M059J (cell line): Measurements from ENCODE around the gene DLX1. TPM values are rescaled to one million over a fixed set of nuclear protein-coding genes. Genes with fewer than 3 reads are reported as not detected.
"Not testable (repeated sequence)": the region's sequence is repeated elsewhere in the genome, so short reads cannot be mapped to it uniquely, and the experiment has no call there.

Experiments used
- DNase-seq: peaks from one replicate; pipeline ENCODE4 v3.0.0-alpha.2; 2012; ENCODE audit warnings: low read depth
- total RNA-seq: library from RNA; depleted of rRNA; stranded (reverse); fragments of >200 nt; shearing (Covaris generic); gene quantifications from 2 replicates; pipeline ENCODE4 v1.2.3, GENCODE V29; 2014

DLX1 gene
- total RNA-seq, 1 experiment from 2014 or later = 6.8 TPM

DNA sequence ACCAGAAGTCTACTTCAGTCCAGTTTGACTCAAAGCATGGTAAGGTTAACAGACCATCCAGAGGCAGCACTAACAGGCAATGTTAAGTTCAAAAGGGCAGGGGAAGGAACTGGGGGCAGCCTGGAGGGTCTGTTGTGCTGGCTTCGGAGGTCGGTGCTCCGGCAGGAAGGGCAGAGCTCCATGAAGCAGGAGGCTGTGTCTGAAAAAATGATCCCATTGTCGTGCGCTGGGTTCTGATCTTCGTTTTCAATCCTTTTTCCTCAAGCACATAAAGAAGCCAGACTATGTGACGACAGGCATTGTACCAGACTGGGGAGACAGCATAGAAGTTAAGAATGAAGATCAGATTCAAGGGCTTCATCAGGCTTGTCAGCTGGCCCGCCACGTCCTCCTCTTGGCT lies 21.9 kb upstream of the DLX1 start:
- no peak for DNase-seq

DNA sequence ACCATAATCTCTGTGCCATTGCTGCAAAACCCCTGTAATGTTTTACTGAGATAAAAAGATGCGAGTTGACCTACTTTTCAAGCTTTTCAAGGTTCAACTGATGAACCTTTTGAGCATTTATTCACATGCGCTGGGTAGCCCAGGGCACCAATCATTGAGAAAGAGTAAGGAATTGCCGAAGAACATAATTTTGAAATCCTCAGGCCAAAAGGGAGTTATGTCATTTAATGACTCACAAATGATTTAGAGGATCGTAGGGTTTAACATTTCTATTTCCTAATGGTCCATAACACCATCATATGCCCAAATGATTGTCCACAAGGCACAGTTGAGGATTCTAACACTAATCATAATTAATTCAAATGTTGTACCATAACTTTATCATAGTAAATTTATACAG lies 20.2 kb upstream of the DLX1 start:
- no peak for DNase-seq

- no peak for DNase-seq
These were observed 18.9 kb upstream of the DLX1 start for GRCh38 chr2:172066394-172066886.

- DNase-seq = not testable (repeated sequence)
These were observed 17.4 kb upstream of the DLX1 start for GRCh38 chr2:172067905-172068304.

- DNase-seq = no peak
These were observed 14.4 kb upstream of the DLX1 start for GRCh38 chr2:172070936-172071335.

DNA sequence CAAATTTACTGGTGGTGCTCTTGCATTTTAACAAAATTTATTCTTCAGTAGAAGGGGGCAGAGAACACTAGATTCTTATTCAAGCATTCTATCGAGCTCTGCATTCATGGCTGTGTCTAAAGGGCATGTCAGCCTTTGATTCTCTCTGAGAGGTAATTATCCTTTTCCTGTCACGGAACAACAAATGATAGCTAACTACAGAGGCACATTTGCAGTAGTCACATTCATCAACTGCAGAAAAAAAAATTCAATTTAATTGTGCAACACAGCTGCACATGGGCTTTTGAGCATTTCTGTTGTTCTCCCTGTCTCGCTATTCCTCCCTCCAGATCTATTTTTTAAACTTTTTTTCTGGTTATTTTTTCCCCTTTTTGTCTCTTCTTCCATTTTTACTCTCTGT lies 13.0 kb upstream of the DLX1 start:
- DNase-seq = no peak

- DNase-seq = no peak
These were observed 12.6 kb upstream of the DLX1 start for GRCh38 chr2:172072706-172073105.

DNA sequence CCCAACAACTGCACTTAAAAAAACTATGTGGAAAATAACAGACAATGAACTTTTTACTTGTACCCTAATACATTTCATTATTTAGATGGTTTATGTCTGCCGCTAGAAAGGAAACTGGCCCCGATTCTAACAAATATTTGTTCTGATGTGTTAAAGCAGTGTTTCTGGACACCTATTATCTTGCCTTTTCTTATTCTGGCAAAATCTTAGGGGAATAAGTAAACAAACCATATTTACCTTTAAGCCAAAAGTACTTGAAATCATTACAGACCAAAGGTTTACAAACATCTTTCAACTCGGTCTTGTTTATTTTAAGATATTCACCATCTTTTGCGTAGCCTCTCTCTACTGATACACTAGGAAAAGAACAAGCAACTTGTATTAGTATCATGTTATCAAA lies 11.8 kb upstream of the DLX1 start:
- DNase-seq = no peak

DNA sequence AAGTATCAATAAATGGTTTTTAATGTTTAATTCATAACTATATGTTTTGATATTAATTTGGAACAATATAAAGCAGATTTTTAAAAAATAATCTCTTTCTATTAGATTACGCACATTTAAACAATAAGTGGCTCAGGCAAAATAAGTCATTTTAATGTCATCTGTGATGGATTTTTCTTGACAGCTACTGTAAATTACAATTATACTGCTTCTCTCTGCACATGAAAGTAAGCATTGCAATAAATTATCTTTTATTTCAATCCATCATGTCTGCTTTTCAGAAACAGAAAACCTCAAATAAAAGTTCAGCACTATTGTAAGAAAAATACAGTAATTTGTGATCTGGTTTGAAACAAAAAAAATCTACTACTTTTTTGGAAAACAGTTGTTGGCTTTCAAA lies 11.1 kb upstream of the DLX1 start:
- no peak for DNase-seq

DNA sequence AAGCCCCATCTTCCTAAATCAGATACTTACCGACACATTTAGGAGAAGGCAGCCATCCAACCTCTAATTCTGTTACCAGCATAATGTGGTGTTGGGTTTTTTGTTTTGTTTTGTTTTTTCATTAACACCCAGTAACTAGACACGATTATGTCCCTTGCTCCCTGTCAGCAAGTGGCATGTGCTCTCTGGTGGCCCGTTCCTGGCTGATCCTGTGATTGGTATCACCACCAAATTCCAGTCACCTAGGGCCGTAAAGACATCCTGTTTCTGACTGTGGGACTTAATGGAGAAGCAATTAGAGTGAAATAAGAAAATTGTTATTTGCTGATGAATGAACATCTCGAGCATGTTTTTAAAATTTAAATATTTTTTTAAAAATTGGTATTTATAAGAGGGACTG lies 5.9 kb upstream of the DLX1 start:
- no peak for DNase-seq

- DNase-seq = peak; percentile 11
These were observed 5.3 kb upstream of the DLX1 start for GRCh38 chr2:172079838-172080640.

GRCh38 chr2:172080641-172081220 lies 4.6 kb upstream of the DLX1 start:
- DNase-seq = no peak

DNA sequence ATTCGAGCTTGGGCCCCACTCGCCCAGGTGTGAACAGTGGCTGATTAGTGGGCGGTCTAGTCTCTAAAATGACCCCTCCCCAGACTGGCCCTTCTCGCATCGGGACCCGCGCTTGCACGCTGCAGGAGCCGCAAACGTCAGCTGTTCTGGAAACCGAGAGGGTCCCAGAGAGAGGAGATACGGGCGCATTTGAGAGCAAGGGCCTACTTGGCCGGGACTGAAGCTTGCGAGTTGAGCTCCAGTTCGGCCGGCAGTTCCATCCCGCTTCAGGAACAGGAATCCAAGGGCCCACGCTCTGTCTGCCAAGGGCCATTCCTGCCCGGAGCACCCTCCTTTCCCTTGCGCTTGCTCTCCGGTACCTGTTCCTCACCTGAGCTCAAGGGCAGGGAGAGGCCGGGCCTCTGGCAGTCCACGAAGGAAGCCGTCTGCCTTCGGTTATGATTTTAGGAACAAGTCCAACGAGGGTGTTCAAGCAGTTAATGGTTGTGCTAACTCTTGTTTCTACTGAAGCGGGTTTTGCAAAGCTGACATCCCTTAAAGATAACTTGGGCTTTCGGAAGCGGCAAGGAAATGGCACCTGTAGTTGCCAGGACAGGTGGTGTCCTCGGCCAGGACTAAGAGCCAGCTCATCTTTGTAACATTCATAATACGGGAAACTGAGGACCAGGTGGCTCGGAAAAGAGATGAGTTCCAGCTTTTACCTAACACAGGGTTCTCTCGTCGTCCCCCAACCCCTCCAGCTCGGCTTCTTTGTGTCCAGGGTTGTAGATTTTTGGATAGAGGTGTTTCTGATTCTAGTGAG lies 3.9 kb upstream of the DLX1 start:
- no peak for DNase-seq

DNA sequence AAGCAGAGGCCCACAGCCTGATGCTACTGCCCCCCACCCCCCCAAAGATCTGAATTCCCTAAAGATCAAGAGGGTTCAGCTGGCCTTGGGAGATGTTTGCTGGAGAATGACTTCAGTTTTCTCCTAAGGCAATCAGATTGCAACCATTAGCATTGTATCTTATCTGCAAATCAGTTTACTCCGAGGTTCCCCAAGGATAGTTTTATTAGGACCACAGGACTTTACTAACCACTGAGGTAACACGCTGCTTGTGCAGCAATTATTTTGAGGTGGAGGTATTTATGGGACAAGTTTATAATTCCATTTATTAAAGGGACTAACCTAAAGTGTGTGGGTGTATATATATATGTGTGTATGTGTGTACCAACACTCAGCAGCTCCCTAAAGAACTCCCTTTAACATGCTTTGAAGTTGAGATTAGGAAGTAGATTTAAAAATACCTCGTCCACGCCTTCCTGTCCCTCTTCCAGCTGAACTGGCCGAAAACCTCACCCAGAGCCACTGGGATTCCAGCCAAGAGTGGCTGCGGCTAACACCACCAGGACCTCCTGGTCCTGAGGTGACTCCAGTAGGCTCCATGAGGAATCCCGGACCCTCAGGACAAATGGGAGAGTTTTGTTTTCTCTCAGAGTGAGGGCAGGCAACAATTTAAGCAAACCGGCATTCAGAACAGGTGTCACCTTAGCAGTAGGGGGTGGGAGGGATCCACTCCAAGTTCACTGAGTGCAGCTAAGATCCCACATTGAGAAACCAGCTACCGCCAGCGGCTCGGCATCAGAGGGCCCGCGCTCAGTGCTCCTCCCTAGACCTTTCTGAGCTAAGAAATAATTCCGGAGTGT lies 3.0 kb upstream of the DLX1 start:
- DNase-seq = peak; percentile 91

- peak; percentile 75 for DNase-seq
These were observed 2.2 kb upstream of the DLX1 start for GRCh38 chr2:172082944-172083627.

DNA sequence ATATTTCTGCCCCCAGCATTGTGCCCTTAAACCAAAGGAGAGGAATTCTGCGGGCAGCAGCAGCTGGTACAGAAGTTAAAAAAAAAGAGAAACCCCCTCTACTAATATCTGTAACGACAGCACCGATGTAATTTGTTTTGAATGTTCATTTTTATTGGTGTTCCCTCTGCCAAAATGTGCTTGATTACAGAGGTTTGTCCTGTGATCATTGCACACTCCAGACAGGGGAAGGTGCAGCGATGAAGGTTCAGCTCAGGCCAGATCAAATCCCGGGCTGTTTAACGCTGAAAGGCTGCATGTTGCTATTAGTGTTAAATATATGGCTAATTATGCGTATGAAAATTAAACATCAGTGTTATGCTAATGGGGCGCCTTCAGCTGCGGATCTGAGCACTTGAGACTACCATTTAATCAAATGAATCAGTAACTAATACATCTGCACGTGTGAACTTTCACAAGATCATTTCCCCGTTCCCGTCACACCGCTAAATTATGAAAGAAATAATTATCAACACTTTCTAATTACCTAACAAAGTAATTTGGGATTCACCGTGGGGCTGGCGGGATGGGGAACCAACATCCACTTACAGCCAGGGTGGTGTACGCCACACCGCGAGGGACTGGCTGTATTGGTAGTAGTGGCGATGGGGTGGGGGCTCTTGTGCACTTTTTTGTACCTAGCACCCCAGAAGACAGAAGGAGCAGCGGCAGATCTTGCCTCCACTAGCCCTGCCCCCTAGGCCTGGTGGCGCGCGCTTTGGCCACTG lies 1.5 kb upstream of the DLX1 start:
- DNase-seq = no peak

- peak; percentile 67 for DNase-seq
These were observed 987 bp upstream of the DLX1 start for GRCh38 chr2:172084395-172084644.

GRCh38 chr2:172084645-172085459 lies 455 bp upstream of the DLX1 start:
- peak; percentile 97 for DNase-seq
